Measurements from ENCODE around the gene FBN1.

The FBN1 gene

DNA sequence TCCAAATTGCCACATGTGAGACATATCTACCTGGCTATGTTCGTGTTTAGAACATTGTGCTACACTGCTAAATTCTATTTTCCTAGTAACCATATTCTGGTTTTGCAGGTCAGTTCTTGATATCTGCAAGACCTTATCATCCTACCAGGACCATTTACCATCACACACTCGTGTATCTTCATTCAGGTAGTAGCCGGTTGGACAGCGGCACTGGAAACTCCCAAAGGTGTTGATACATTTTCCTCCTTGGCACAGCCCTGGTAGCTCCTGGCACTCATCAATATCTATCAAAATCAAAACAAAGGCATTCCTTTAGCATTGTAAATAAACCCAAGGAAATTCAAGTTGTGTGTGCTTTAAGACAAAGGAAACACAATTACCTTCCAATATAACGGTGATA is 180.1 kb downstream of the FBN1 start:
- no peak for DNase-seq (ENCODE audit: low read depth)
- H3K4me3 ChIP-seq (ENCODE audit: low read depth, low read length): no peak overlapping the region
- no peak for TF ChIP-seq CTCF (IDR thresholded peaks at IDR 0.05; ENCODE audit: low read depth, low read length, missing control alignments)
- in situ Hi-C loops (cut with HindIII; ENCODE audit: low sequenced_read_pairs): no loop called here

GRCh38 chr15:48463366-48463880 is 182.1 kb downstream of the FBN1 start:
- no peak for TF ChIP-seq CTCF (IDR thresholded peaks at IDR 0.05; ENCODE audit: low read depth, low read length, missing control alignments)
- DNase-seq (ENCODE audit: low read depth): no peak
- in situ Hi-C loops (cut with HindIII; ENCODE audit: low sequenced_read_pairs): no loop called here
- no peak overlapping the region for H3K4me3 ChIP-seq (ENCODE audit: low read depth, low read length)

DNA sequence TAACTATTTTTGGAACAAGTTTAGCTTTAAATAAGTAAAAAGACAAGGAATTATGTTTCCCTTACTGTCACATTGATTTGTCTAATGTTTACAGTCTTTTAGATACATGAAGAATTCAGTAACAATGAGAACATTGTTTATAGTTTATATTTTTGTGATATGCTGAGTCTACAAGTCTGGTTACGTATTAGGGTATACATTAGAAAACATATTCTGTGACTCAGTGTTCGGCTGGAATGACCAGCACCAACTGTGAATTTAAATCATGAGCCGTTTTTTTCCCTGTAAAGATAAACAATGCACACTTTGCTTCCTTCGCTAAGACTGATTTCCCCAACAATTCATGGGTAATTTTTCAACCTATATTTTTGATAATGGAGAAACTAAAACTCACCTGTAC is 182.8 kb downstream of the FBN1 start:
- DNase-seq (ENCODE audit: low read depth): no peak
- TF ChIP-seq CTCF (IDR thresholded peaks at IDR 0.05; ENCODE audit: low read depth, low read length, missing control alignments): no peak
- in situ Hi-C loops (cut with HindIII; ENCODE audit: low sequenced_read_pairs): no loop called here
- H3K4me3 ChIP-seq (ENCODE audit: low read depth, low read length): no peak overlapping the region

- H3K4me3 ChIP-seq (ENCODE audit: low read depth, low read length): no peak overlapping the region
- in situ Hi-C loops (cut with HindIII; ENCODE audit: low sequenced_read_pairs): no loop called here
- no peak for DNase-seq (ENCODE audit: low read depth)
- no peak for TF ChIP-seq CTCF (IDR thresholded peaks at IDR 0.05; ENCODE audit: low read depth, low read length, missing control alignments)
Measured at GRCh38 chr15:48459571-48460442, 185.7 kb downstream of the FBN1 start.

- DNase-seq (ENCODE audit: low read depth): no peak
- no peak for TF ChIP-seq CTCF (IDR thresholded peaks at IDR 0.05; ENCODE audit: low read depth, low read length, missing control alignments)
- H3K4me3 ChIP-seq (ENCODE audit: low read depth, low read length): no peak overlapping the region
- in situ Hi-C loops (cut with HindIII; ENCODE audit: low sequenced_read_pairs): no loop called here
Measured at GRCh38 chr15:48458876-48459275, 186.6 kb downstream of the FBN1 start.

DNA sequence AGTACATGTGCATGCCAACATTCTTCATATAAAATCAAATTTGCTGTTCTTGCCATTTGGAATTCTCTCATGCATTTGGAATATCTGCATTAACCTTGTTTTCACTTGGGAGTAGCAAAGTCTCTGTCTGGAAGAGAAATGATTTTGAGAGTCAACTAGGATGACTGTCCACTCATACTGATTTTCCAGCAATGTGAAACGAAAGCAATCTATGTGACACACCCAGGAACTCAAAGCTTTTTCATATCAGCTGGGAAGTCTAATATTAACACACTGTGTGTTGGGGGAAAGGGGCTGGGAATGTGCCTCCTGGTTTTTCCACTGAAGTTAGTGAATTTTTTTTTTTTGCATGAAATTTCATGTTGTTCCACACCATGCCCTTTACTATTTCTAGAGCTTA is 189.4 kb downstream of the FBN1 start:
- in situ Hi-C loops (cut with HindIII; ENCODE audit: low sequenced_read_pairs): no loop called here
- no peak overlapping the region for H3K4me3 ChIP-seq (ENCODE audit: low read depth, low read length)
- no peak for DNase-seq (ENCODE audit: low read depth)
- TF ChIP-seq CTCF (IDR thresholded peaks at IDR 0.05; ENCODE audit: low read depth, low read length, missing control alignments): no peak
